CD4-positive, alpha-beta T cell treated with Interferon gamma for 1 hour (primary cell): ENCODE results near the gene PKLR.
"Not testable (repeated sequence)": the region's sequence is repeated elsewhere in the genome, so short reads cannot be mapped to it uniquely, and the experiment has no call there.

Source experiments
- DNase-seq: peaks from one replicate; pipeline ENCODE4 v3.0.0-alpha.2; 2020

PKLR gene

GRCh38 chr1:155254228-155254713 is 47.0 kb downstream of the PKLR start:
- no peak for DNase-seq

DNA sequence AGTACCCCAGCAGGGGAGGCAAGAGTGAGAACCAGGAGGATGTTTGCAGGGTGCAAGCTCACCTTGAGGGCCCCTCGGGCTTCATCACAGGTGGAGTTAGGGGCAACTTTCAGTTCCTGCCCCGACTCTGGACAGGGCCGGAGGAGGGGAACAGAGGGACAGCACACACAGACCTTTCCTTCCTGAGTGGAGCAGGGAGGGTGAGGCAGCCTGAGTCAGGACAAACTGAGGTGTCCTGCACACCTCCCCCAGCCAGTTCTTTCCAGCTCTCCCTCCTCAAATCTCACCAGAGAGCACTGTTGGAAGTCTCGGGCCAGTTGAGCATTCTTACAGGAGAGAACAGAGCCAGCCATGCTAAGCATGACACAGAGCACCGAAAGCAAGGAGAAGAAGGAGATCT is 47.4 kb downstream of the PKLR start:
- no peak for DNase-seq

DNA sequence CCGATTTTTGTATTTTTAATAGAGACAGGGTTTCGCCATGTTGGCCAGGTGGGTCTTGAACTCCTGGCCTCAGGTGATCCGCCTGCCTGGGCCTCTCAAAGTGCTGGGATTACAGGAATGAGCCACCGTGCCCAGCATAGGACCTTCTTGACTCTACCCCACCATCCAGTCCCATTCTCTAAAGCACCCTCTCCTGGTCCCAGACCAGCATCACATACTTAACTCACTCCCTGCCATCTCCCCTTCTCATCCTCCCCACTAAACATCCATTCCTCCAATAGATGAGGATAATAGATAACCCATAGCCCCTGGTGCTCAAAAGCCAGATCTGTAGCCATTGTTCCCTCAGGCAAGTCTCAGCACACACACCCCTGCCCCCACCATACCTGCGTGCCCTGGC is 48.0 kb downstream of the PKLR start:
- no peak for DNase-seq

- no peak for DNase-seq
Measured at GRCh38 chr1:155251566-155251965, 49.7 kb downstream of the PKLR start.

DNA sequence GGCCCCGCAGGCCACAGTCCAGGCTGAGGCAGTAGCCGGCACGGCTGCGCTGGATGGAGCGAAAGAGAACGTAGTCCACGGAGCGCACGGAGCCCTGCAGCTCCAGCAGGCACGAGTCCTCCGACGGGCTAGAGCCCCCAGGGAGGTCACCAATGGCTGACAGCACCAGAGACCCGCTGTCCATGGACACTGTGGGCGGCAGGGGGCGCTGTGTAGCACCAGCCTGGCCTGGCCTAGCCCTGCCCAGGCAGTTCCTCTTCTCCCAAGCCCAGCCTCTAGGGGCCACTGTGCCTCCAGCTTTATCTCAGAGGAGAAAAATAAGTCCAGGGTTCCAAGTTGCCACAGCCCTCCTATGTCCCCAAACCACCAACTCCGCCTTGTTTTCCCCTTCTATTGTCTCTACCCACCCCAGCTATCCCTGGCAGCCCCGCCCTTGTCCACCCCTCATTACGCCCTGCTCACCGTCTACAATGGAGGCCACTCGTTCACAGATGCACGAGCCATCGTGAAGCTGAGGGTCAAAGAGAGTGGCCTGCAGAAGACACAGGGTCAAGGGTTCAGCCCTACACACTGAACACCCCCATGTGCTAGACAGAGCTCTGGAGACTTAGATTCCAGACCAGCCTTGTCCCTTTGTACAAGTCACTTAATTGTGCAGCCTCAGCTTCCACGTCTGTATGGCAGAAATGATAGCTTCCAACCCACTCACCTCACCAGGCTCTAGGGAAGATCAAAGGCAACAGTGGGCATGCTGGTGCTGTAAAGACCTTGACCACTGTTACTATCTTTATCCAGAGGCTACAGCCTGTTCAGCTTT is 50.4 kb downstream of the PKLR start:
- DNase-seq, result peak; percentile 93

DNA sequence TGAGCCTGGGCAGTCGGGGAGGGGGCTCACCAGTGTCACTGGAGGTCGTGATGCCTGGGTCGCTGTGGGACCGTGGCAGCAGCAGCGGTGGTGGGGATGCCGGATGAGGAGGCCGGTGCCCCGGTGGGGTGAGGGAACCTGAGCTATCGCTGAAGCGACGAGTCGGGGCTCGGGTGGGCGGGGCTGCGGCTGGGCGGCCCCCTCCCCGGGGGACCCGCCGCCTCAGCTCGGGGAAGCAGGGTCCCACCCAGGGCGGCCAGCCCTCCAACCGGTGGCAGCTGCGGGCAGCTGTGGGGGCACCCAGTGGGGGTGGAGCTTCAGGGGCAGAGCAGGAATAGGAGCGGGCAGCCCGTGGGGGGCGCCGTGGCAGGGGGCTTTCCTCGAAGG is 51.0 kb downstream of the PKLR start:
- peak; percentile 9 for DNase-seq

- DNase-seq, result no peak
Measured at GRCh38 chr1:155247667-155248553, 53.3 kb downstream of the PKLR start.

DNA sequence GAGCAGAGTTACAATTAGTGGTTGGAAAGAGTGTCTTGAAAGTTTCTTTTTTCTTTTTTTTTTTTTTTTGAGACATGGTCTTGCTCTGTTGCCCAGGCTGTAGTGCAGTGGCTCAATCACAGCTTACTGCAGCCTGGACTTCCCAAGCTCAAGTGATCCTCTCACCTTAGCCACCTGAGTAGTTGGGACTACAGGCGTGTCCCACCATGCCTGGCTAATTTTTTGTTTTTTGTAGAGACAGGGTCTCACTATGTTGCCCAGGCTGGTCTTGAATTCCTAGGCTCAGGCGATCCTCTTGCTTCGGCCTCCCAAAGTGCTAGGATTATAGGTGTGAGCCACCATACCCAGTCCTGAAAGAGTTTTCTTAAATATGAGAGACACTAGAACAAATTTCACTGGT is 54.4 kb downstream of the PKLR start:
- DNase-seq, result not testable (repeated sequence)

DNA sequence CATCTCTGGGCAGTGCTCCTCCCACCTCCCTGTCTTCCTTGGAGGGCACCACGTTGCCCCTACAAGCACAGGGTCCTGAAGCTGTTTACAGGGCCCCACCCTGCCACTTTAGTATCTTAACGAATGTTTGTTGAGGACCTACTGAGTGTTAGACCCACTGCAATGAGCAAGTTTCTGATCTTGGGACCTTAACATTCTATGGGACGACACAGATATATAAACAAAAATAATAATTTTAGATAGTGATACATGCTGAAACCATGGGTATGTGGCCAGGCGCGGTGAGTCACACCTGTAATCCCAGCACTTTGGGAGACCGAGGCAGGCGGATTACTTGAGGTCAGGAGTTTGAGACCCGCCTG is 56.1 kb downstream of the PKLR start:
- no peak for DNase-seq

- peak; percentile 96 for DNase-seq
Measured at GRCh38 chr1:155244368-155245162, 56.7 kb downstream of the PKLR start.

DNA sequence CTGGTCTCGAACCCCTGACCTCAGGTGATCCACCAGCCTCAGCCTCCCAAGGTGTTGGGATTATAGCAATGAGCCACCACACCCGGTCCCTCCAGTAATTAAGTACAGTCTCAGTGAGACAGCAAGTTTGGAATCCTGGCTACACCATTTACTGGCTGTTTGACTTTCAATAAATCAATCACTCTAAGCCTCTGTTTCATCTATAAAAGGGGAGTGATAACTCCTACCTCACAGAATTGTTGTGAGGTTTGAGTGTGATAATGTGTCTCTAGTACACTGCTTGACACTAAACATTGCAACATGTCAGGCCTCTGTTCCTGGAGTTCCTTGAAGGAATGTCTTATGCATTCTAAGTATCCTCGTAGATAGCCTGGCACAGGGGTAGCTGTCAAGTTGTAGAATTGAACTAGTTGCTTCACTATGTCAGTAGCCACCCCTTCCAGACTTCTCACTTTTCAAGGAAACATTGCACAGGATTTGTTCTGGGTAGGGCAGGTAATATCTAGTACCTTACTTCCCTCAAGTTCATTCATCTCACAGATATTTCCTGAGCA is 58.4 kb downstream of the PKLR start:
- no peak for DNase-seq

GRCh38 chr1:155241841-155242264 is 59.4 kb downstream of the PKLR start:
- peak; percentile 33 for DNase-seq

DNA sequence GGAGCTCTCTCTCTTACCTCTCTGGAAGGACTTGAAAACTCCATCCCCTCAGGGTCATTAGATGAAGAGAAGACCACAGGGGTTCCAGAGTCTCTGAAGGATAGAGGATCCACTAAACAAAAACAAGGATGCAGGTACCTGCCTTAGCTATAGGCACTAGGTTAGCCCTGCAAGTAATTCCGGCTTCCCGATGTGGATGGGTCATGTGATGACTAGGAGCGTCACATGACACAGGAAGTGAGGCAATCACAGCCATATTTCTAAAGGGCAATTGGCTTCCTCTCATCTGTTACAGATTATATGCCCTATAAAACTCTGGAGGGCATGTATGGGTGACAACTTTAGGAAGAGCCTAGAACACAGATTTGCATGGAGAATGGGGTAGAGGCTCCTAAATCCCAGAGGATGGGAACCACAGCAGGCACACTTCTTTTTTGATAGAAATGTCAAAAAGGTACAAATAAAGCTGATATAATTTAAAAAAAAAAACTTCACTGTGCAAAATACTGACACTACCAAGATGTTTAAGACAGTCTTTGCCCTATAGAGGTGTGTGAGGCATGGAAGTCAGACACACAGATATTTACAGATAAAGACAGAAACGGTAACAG is 60.1 kb downstream of the PKLR start:
- peak; percentile 61 for DNase-seq
